HL-60 (cell line): Measurements from ENCODE around the gene KLK1.
"Not testable (repeated sequence)": the region's sequence is repeated elsewhere in the genome, so short reads cannot be mapped to it uniquely, and the experiment has no call there.

ENCODE experiments used
- DNase-seq, 2 experiments: peaks; one replicate each; pipeline ENCODE4 v3.0.0-alpha.2; 2010 to 2020; ENCODE audit warnings: low read depth in 1 of 2, low spot score in 1 of 2
- H3K27ac ChIP-seq: fragments of 250-450 bp; sonication (Bioruptor Pico); replicated peaks from 2 replicates; pipeline ENCODE4 v1.5.1; 2020; ENCODE audit warnings: mild to moderate bottlenecking, moderate library complexity
- H3K27me3 ChIP-seq: fragments of 250-450 bp; sonication (Bioruptor Pico); 2 replicates; pipeline ENCODE4 v1.5.1; 2021; ENCODE audit warnings: mild to moderate bottlenecking, moderate library complexity; ENCODE audit not compliant: insufficient read depth, poor library complexity, severe bottlenecking
- H3K4me3 ChIP-seq: replicated peaks from 2 replicates; pipeline ENCODE4 v1.5.1; 2011; ENCODE audit warnings: mild to moderate bottlenecking, control low read depth, low read length; ENCODE audit not compliant: insufficient read depth
- CTCF ChIP-seq: IDR thresholded peaks from one replicate; pipeline ENCODE4 v1.5.1; 2011; ENCODE audit warnings: low read length, control low read depth, inconsistent platforms; ENCODE audit not compliant: insufficient read depth
- GABPA ChIP-seq: IDR thresholded peaks from 2 replicates; pipeline ENCODE4 v1.6.1; 2012; ENCODE audit warnings: low read depth
- POLR2AphosphoS5 ChIP-seq: IDR thresholded peaks from 2 replicates; pipeline ENCODE4 v1.6.1; 2012; ENCODE audit warnings: low read depth
- REST ChIP-seq: IDR thresholded peaks from 2 replicates; pipeline ENCODE4 v1.6.1; 2012; ENCODE audit warnings: low read depth; ENCODE audit not compliant: insufficient replicate concordance
- SPI1 ChIP-seq: IDR thresholded peaks from 2 replicates; pipeline ENCODE4 v1.6.1; 2012; ENCODE audit warnings: low read depth, mild to moderate bottlenecking, borderline replicate concordance

The KLK1 gene

GRCh38 chr19:50776131-50776530 lies 47.5 kb downstream of the KLK1 start:
- TF ChIP-seq POLR2AphosphoS5: no peak
- no peak for TF ChIP-seq CTCF
- TF ChIP-seq GABPA: no peak
- no peak for TF ChIP-seq SPI1
- no peak for TF ChIP-seq REST
- peaks cover 32% of the 10 kb centered on the region for H3K27me3 ChIP-seq
- no peak for DNase-seq
- no peak overlapping the region for H3K4me3 ChIP-seq
- no peak overlapping the region for H3K27ac ChIP-seq

- not testable (repeated sequence) for DNase-seq, H3K4me3 ChIP-seq
- peaks cover 14% of the 10 kb centered on the region for H3K27me3 ChIP-seq
These were observed 50.1 kb downstream of the KLK1 start for GRCh38 chr19:50773454-50773853.

GRCh38 chr19:50772912-50773311 lies 50.7 kb downstream of the KLK1 start:
- H3K4me3 ChIP-seq, H3K27me3 ChIP-seq, H3K27ac ChIP-seq, DNase-seq: not testable (repeated sequence)

More at GRCh38 chr19:50773454-50773853, 50.1 kb downstream of the KLK1 start:
- H3K27ac ChIP-seq: not testable (repeated sequence)

GRCh38 chr19:50772476-50772875 lies 51.1 kb downstream of the KLK1 start:
- no peak overlapping the region for H3K27ac ChIP-seq
- no peak for DNase-seq
- no peak for TF ChIP-seq REST
- no peak for TF ChIP-seq SPI1
- TF ChIP-seq CTCF: no peak
- no peak for TF ChIP-seq GABPA
- no peak for TF ChIP-seq POLR2AphosphoS5
- H3K4me3 ChIP-seq: no peak overlapping the region
- H3K27me3 ChIP-seq: peaks cover 4% of the 10 kb centered on the region

- no peak for DNase-seq
- no peaks in the 10 kb centered on the region for H3K27me3 ChIP-seq
- H3K4me3 ChIP-seq: no peak overlapping the region
- no peak overlapping the region for H3K27ac ChIP-seq
- TF ChIP-seq CTCF (no peak), REST (no peak), POLR2AphosphoS5 (no peak), GABPA (no peak), SPI1 (no peak)
These were observed 52.7 kb downstream of the KLK1 start for GRCh38 chr19:50770888-50771287.

- not testable (repeated sequence) for DNase-seq, H3K27ac ChIP-seq, H3K4me3 ChIP-seq
These were observed 53.4 kb downstream of the KLK1 start, which contains the start of gene GPR32 for GRCh38 chr19:50770164-50770563. Gene GPR32, plus strand, starts transcription at chr19:50770464. Its CDS starts 137 bp downstream, at chr19:50770601.

More at GRCh38 chr19:50770164-50770563, 53.4 kb downstream of the KLK1 start, which contains the start of gene GPR32:
- H3K27me3 ChIP-seq: not testable (repeated sequence)
